ENCODE measurements around the gene UNC13B. TPM values are rescaled to one million over a fixed set of nuclear protein-coding genes. Genes with fewer than 3 reads are reported as not detected.
A peak's percentile ranks its signal among the peaks of the same experiment; 100 is the strongest.

UNC13B gene
- total and polyA plus RNA-seq, 2 of the 13 experiments (the other 11 are each of a cell fraction or from before 2014, with no cell fraction given), result 14.0 to 18.3 TPM

DNA sequence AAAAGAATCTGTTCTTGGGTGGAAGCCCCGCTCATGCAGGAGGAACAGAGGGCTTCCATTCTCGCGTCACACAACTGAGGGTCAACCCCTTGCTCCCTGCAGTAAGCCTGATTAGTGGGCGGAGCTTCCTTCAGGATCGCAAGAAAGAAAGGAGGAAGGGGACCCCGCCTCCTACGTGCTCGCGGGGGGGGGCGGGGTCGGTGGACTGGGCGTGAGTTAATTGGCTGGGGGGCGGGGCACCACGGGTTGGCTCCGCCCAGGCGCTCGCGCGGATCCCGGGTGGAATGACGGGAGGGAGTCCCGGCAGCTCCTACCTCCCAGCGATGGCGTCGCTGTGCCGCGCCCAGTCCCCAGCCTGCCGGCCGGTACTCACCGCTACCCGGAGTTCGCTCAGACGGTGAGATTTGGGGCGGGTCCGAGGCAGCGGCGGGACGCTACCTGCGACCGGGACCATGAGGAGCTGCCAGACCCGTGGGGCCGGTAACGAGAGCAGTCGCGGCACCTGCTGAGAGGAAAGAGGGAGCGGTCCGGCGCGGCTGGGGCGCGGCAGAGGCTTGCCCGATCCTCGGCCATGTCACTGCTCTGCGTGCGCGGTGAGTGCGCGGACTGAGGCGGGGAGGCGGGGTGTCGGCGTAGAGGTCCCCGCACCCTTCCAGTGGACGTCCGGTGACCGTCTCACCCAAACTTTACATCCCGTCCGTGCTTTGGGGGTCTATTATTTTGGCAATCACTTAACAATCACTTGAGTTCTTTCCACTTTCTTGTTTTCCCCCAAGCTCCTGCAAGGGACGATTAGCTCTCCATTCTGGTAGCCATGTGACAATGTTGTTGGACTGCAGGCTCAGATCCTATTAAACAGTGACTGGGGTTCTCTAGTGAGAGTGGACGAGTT, at the start of gene UNC13B (continued):
- TF ChIP-seq ZNF567 (CRISPR knock-in tag; IDR thresholded peaks at IDR 0.05; ENCODE audit: borderline replicate concordance), result peak; percentile 75; the same call in 1 of the 2 replicates
- TF ChIP-seq SRSF4 (IDR thresholded peaks at IDR 0.05; ENCODE audit: low read depth, low read length, poor library complexity, severe bottlenecking), result no peak
- TF ChIP-seq IKZF1 (IDR thresholded peaks at IDR 0.05), result no peak
- peak; percentile 30; the same call in 1 of the 2 replicates for TF ChIP-seq ZFP37 (CRISPR knock-in tag; IDR thresholded peaks at IDR 0.05; ENCODE audit: borderline replicate concordance)
- TF ChIP-seq, protein P1, sequence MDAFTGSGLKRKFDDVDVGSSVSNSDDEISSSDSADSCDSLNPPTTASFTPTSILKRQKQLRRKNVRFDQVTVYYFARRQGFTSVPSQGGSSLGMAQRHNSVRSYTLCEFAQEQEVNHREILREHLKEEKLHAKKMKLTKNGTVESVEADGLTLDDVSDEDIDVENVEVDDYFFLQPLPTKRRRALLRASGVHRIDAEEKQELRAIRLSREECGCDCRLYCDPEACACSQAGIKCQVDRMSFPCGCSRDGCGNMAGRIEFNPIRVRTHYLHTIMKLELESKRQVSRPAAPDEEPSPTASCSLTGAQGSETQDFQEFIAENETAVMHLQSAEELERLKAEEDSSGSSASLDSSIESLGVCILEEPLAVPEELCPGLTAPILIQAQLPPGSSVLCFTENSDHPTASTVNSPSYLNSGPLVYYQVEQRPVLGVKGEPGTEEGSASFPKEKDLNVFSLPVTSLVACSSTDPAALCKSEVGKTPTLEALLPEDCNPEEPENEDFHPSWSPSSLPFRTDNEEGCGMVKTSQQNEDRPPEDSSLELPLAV (CRISPR knock-in tag; conservative IDR thresholded peaks at IDR 0.05; ENCODE audit: low read depth), result no peak
- peak; percentile 32 for TF ChIP-seq RAD21 (CRISPR knock-in tag; IDR thresholded peaks at IDR 0.05)
- peak; percentile 79; the same call in 1 of the 2 replicates for TF ChIP-seq ZNF580 (CRISPR knock-in tag; IDR thresholded peaks at IDR 0.05; ENCODE audit: borderline replicate concordance, low read depth)
- TF ChIP-seq ZNF432 (CRISPR knock-in tag; IDR thresholded peaks at IDR 0.05; ENCODE audit: borderline replicate concordance), result no peak
- no peak for TF ChIP-seq ZNF672 (CRISPR knock-in tag; IDR thresholded peaks at IDR 0.05)
